SJSA1 (cell line): ENCODE measurements around the gene SLC22A14. TPM values are rescaled to one million over a fixed set of nuclear protein-coding genes. Genes with fewer than 3 reads are reported as not detected.
"Not testable (repeated sequence)": the region's sequence is repeated elsewhere in the genome, so short reads cannot be mapped to it uniquely, and the experiment has no call there.

Experiments used
- DNase-seq, 2 experiments: peaks; one replicate each; pipeline ENCODE4 v3.0.0-alpha.2; 2015 to 2020; ENCODE audit warnings: low spot score in 2 of 2, low read depth in 1 of 2
- H3K27ac ChIP-seq: fragments of 250-450 bp; sonication (Bioruptor Pico); 2 replicates; pipeline ENCODE4 v1.5.1; 2020; ENCODE audit warnings: mild to moderate bottlenecking, moderate library complexity
- H3K27me3 ChIP-seq: fragments of 250-450 bp; sonication (Bioruptor Pico); replicated peaks from 2 replicates; pipeline ENCODE4 v1.5.1; 2020; ENCODE audit warnings: mild to moderate bottlenecking, moderate library complexity
- H3K36me3 ChIP-seq: fragments of 250-450 bp; sonication (Bioruptor Pico); 2 replicates; pipeline ENCODE4 v1.5.1; 2020; ENCODE audit warnings: mild to moderate bottlenecking
- H3K4me1 ChIP-seq: fragments of 250-450 bp; sonication (Bioruptor Pico); replicated peaks from 2 replicates; pipeline ENCODE4 v1.6.1; 2021; ENCODE audit warnings: mild to moderate bottlenecking
- H3K4me3 ChIP-seq: fragments of 250-450 bp; sonication (Bioruptor Pico); 2 replicates; pipeline ENCODE4 v1.5.1; 2020; ENCODE audit warnings: mild to moderate bottlenecking
- H3K9me3 ChIP-seq: fragments of 250-450 bp; sonication (Bioruptor Pico); replicated peaks from 2 replicates; pipeline ENCODE4 v1.5.1; 2020; ENCODE audit warnings: mild to moderate bottlenecking
- total RNA-seq: library from RNA; depleted of rRNA; stranded (reverse); fragments of >200 nt; shearing (Covaris generic); gene quantifications from 2 replicates; pipeline ENCODE4 v1.2.3, GENCODE V29; 2014; rRNA removed

The SLC22A14 gene, protein sequence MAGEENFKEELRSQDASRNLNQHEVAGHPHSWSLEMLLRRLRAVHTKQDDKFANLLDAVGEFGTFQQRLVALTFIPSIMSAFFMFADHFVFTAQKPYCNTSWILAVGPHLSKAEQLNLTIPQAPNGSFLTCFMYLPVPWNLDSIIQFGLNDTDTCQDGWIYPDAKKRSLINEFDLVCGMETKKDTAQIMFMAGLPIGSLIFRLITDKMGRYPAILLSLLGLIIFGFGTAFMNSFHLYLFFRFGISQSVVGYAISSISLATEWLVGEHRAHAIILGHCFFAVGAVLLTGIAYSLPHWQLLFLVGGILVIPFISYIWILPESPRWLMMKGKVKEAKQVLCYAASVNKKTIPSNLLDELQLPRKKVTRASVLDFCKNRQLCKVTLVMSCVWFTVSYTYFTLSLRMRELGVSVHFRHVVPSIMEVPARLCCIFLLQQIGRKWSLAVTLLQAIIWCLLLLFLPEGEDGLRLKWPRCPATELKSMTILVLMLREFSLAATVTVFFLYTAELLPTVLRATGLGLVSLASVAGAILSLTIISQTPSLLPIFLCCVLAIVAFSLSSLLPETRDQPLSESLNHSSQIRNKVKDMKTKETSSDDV
- not detected in 2 replicates for total RNA-seq

- no peak within 1 kb of the TSS for H3K27ac ChIP-seq
- no peaks in the 10 kb centered on the region for H3K36me3 ChIP-seq
- no peaks in the 10 kb centered on the region for H3K27me3 ChIP-seq
- H3K9me3 ChIP-seq: no peaks in the 10 kb centered on the region
- H3K4me1 ChIP-seq: no peaks in the 10 kb centered on the region
- peak in 1 of 2 experiments; percentile 30 for DNase-seq
- H3K4me3 ChIP-seq: no peak within 1 kb of the TSS
Measured at GRCh38 chr3:38281895-38282686, at the start of gene SLC22A14. TSS of gene SLC22A14 (plus strand) at chr3:38282294. CDS start at chr3:38306027, 23,733 bp downstream.

DNA sequence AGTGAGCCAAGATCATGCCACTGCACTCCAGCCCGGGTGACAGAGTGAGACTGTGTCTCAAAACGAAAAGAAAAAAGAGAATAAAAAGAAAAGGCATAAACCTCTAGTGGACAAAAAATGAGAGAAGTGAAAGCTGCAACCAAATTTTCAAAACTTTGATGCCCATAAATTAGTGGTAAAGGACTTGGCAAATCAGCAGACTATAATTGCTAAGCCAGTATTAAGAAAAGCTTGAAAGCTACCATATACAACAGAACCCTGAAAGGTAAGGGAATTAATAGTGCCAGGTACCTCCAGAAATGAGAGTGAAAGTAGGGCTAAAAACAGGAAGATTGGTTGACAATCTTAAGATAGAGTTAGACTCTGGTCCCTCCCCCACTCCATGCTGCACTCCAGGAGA lies 49.4 kb upstream of the SLC22A14 start:
- peaks cover 84% of the 10 kb centered on the region for H3K36me3 ChIP-seq
- peaks cover 5% of the 10 kb centered on the region; the same call in 1 of the 2 replicates for H3K4me1 ChIP-seq
- H3K27ac ChIP-seq: no peak overlapping the region
- H3K27me3 ChIP-seq: no peaks in the 10 kb centered on the region
- no peak for DNase-seq
- H3K9me3 ChIP-seq: no peaks in the 10 kb centered on the region
- no peak overlapping the region for H3K4me3 ChIP-seq

DNA sequence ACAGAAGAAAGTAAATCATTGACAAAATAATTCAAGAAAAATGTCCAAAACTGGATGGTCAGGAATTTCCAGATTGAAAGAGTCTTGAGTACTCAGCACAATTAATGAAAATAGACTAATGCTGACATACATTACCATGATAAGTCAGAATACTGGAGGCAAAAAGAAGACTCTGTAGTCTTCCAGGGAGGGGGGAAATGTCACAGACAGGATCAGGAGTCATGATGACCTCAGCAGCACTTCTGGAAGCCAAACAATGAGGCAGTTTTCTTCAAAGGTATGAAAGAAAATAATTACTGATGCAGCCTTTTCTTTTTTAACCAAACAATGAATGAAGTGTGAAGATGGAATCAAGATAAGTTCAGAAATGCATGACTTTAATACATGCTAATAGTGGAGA lies 46.6 kb upstream of the SLC22A14 start:
- Histone ChIP-seq H3K36me3 (peaks cover 79% of the 10 kb centered on the region), H3K4me1 (no peaks in the 10 kb centered on the region), H3K27ac (no peak overlapping the region), H3K9me3 (no peaks in the 10 kb centered on the region), H3K27me3 (no peaks in the 10 kb centered on the region), H3K4me3 (no peak overlapping the region)
- DNase-seq: no peak

DNA sequence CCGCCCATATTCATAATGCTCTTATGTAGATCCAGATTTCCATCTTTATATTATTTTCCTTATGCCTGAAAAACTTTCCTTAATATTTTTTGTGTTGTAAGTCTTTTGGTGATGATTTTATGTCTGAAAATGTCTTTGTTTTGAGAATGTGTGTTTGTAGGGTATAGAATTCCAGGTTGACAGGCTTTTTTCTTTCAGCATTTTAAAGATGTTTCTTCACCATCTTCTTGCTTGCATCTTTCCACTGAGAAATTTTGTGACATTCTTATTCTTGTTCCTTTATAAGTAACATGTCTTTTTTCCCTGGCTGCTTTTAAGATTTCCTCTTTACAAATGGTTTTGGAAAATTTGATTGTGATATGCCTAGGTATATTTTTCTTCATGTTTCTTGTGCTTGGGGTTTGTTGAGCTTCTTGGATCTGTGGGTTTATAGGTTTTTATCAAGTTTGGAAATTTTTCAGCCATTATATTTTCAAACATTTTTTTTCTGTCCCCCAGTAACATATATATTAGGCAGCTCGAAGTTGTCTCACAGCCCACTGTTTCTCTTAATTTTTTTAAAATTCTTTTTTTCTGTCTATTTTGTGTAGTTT lies 43.6 kb upstream of the SLC22A14 start:
- DNase-seq: no peak
- Histone ChIP-seq H3K4me3 (no peak overlapping the region), H3K27ac (no peak overlapping the region), H3K9me3 (no peaks in the 10 kb centered on the region), H3K4me1 (no peaks in the 10 kb centered on the region), H3K36me3 (peaks cover 69% of the 10 kb centered on the region), H3K27me3 (no peaks in the 10 kb centered on the region; the same call in 1 of the 2 replicates)

- not testable (repeated sequence) for H3K4me3 ChIP-seq, H3K27me3 ChIP-seq, DNase-seq
Measured at GRCh38 chr3:38242812-38243211, 39.3 kb upstream of the SLC22A14 start.

GRCh38 chr3:38245930-38246329 lies 36.2 kb upstream of the SLC22A14 start:
- H3K36me3 ChIP-seq: peaks cover 73% of the 10 kb centered on the region
- H3K4me3 ChIP-seq: no peak overlapping the region
- H3K4me1 ChIP-seq: peaks cover 7% of the 10 kb centered on the region
- H3K27me3 ChIP-seq: no peaks in the 10 kb centered on the region; the same call in 1 of the 2 replicates
- no peak for DNase-seq
- no peak overlapping the region for H3K27ac ChIP-seq
- H3K9me3 ChIP-seq: no peaks in the 10 kb centered on the region

More at GRCh38 chr3:38242812-38243211, 39.3 kb upstream of the SLC22A14 start:
- peaks cover 58% of the 10 kb centered on the region for H3K36me3 ChIP-seq
- not testable (repeated sequence) for H3K4me1 ChIP-seq, H3K27ac ChIP-seq, H3K9me3 ChIP-seq

DNA sequence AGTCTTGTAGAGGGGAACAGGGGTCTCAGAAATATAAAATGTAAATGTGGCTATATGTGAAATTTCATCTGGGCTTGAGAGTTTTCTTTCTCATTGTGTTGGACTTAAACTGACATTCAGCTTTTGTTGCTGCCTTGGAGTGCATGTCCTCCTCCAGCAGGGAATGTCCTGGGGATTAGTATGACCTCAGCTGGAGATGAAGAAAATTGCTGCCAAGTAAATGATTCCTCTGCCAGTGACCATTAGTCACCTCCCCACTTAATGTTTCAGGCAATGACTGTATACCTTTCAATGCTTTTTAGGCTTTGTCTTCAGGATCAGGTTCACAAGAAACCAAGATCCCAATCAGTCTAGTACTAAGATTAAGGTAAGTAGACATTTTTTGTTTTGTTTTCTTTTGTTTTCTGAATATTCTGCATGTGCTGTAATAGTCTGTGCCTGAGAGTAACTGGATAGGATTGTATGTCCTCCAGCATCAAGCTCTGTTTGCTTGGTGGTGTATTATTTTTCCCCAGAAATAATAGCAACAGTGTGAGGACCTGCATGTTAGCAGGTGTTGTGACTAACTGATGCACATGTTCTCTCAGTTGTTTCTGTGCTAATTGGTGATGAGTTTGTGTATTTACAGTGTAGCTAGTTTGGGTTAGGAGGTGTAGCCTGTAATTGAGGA lies 34.6 kb upstream of the SLC22A14 start:
- Histone ChIP-seq H3K9me3 (no peaks in the 10 kb centered on the region), H3K27ac (no peak overlapping the region), H3K4me3 (no peak overlapping the region), H3K4me1 (peaks cover 7% of the 10 kb centered on the region), H3K27me3 (no peaks in the 10 kb centered on the region), H3K36me3 (peaks cover 81% of the 10 kb centered on the region)
- DNase-seq: peak in 1 of 2 experiments; percentile 20

GRCh38 chr3:38250198-38250597 lies 31.9 kb upstream of the SLC22A14 start:
- peaks cover 7% of the 10 kb centered on the region for H3K4me1 ChIP-seq
- H3K27me3 ChIP-seq: no peaks in the 10 kb centered on the region
- peaks cover 88% of the 10 kb centered on the region for H3K36me3 ChIP-seq
- no peak for DNase-seq
- no peaks in the 10 kb centered on the region for H3K9me3 ChIP-seq
- no peak overlapping the region for H3K27ac ChIP-seq
- no peak overlapping the region for H3K4me3 ChIP-seq

DNA sequence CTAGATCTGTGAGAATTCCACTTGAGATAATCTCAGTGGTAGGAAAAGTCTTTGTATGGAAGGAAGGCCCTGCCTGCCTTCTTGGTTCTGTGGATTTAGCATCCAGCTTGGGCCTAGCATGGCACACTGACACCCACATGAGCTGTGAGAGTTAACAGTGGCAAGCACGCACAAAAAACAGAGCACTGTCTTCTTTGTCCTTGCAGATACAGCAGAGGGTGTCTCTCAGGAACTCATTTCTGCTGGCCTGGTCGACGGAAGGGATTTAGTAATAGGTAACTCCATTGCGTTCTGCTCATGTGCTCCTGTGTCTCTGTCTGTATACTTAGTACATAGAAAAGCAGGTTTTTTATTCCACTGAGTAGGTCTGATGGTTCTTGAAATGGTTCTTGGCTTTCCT lies 30.9 kb upstream of the SLC22A14 start:
- peaks cover 7% of the 10 kb centered on the region for H3K4me1 ChIP-seq
- H3K27ac ChIP-seq: no peak overlapping the region
- H3K9me3 ChIP-seq: no peaks in the 10 kb centered on the region
- H3K4me3 ChIP-seq: no peak overlapping the region
- peaks cover 88% of the 10 kb centered on the region for H3K36me3 ChIP-seq
- DNase-seq: no peak
- no peaks in the 10 kb centered on the region for H3K27me3 ChIP-seq

DNA sequence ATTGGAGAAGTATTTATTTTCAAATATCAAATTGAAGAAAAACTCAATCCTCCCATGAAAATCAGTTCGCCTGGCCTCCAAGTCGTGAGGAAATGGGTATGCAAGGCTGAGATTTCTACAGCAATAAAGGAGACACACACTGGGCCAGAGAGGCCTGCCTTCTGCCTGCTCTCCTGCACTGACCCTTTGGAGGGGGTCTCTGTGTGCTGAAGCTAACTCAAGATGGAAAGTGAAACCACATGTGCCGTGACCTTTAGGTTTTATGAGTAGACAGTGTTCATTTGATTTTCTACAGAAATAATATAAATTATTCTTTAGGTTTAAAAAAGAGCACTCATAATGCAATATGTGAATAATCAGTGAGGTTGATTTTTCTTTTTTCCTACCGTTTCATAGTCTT lies 28.4 kb upstream of the SLC22A14 start:
- Histone ChIP-seq H3K9me3 (no peaks in the 10 kb centered on the region), H3K27ac (no peak overlapping the region), H3K4me3 (no peak overlapping the region), H3K27me3 (no peaks in the 10 kb centered on the region), H3K36me3 (peaks cover 67% of the 10 kb centered on the region), H3K4me1 (no peaks in the 10 kb centered on the region)
- DNase-seq: no peak

DNA sequence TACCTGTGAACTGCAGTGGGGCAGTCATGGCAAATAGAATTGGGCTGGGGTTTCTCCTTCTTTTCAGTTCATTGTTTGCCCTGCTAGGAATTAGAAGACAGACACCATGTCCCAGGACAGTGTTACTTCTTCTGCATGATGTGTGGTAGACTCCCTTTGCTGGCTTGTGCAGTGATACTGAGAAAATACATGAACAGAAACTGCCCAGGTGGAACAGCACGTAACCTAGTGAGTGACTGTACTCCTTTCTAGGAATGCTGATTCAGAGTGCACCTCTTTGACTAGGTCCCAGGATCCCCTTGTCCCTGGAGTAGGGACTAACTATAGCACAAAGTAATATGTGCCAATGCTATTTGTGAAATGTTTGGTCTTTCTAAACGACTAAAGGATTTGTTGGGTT lies 27.2 kb upstream of the SLC22A14 start:
- Histone ChIP-seq H3K9me3 (no peaks in the 10 kb centered on the region), H3K27me3 (no peaks in the 10 kb centered on the region), H3K36me3 (peaks cover 56% of the 10 kb centered on the region), H3K4me3 (no peak overlapping the region), H3K27ac (no peak overlapping the region), H3K4me1 (no peaks in the 10 kb centered on the region)
- no peak for DNase-seq

DNA sequence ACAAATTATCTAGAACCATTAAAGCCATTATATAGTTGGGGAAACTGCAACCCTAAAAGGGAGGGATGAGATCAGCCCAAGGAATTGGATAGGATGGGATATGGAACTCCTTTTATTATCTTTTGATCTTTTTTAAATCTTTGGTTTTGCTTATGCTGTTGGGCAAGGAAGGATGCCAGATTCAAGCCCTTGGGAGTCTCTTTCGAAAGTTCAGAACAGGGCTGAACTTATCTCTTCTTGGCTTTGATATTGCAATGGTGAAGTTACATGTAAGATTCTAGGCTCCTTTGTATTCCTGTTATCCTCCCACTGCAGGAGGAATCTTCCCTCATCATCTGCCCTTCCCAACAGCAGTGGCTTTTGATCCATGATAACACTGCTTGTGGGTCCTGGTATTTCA lies 26.5 kb upstream of the SLC22A14 start:
- Histone ChIP-seq H3K9me3 (no peaks in the 10 kb centered on the region), H3K27ac (no peak overlapping the region), H3K36me3 (peaks cover 48% of the 10 kb centered on the region), H3K4me1 (no peaks in the 10 kb centered on the region), H3K4me3 (no peak overlapping the region), H3K27me3 (no peaks in the 10 kb centered on the region)
- DNase-seq: no peak

- no peaks in the 10 kb centered on the region for H3K4me1 ChIP-seq
- H3K27ac ChIP-seq: no peak overlapping the region
- H3K4me3 ChIP-seq: no peak overlapping the region
- H3K27me3 ChIP-seq: no peaks in the 10 kb centered on the region
- H3K9me3 ChIP-seq: no peaks in the 10 kb centered on the region
- H3K36me3 ChIP-seq: peaks cover 29% of the 10 kb centered on the region
- DNase-seq: no peak
Measured at GRCh38 chr3:38257583-38257982, 24.5 kb upstream of the SLC22A14 start.
